ENCODE data around the gene ARPC5L.
A peak's percentile ranks its signal among the peaks of the same experiment; 100 is the strongest.
"Not testable (repeated sequence)": the region's sequence is repeated elsewhere in the genome, so short reads cannot be mapped to it uniquely, and the experiment has no call there.

The ARPC5L gene

DNA sequence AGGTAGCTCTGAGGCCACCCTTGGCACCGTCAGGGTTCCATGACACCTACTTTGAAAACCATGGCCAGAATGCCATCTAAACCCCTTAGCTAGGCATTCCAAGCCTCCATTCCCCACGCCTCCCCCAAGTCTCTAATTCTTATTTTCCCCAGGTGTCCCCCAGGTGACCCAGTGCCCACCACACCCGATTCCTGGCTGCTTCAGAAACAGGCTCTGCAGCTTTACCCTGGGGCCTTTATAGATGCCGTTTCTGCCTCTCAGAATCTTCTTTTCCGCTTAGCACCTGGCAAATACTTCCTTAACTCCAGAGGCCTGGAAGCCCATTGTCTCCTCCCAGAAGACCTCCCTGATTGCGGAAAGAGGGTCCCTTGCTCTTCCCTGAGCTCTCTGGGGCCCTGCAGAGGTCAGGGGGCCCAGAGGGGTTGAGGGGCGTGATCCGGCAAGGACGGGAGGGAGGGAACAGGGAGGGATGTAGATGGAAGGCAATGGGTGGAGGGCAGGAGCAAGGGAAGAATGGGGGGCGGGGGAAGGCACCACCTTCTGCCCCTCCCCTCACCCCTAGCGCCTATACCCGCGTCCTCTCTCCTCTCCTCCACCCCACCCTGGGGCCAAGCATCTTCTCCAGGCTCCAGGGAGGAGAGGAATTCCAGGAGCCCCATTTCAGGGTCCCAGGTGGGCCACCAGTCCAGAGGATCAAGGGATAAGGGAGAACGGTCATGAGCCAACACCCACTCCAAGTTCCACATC is 20.7 kb upstream of the ARPC5L start:
- DNase-seq, result no peak

GRCh38 chr9:124843456-124844034 is 18.4 kb upstream of the ARPC5L start:
- DNase-seq, result no peak

- no peak for DNase-seq
These were observed 17.6 kb upstream of the ARPC5L start for GRCh38 chr9:124844291-124844690.

DNA sequence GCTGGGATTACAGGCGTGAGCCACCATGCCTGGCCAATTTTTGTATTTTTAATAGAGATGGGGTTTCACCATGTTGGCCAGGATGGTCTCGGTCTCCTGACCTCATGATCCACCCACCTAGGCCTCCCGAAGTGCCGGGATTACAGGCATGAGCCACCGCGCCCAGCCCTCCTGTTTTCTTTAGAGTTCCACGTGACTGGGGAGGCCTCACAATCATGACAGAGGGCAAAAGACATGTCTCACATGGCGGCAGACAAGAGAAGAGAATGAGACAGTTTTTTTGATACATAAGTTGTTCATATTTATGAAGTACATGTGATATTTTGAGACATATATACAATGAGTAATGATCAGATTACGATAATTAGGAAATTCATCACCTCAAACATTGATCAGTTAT is 15.5 kb upstream of the ARPC5L start:
- not testable (repeated sequence) for DNase-seq

- no peak for DNase-seq
These were observed 15.0 kb upstream of the ARPC5L start for GRCh38 chr9:124846969-124847368.

DNA sequence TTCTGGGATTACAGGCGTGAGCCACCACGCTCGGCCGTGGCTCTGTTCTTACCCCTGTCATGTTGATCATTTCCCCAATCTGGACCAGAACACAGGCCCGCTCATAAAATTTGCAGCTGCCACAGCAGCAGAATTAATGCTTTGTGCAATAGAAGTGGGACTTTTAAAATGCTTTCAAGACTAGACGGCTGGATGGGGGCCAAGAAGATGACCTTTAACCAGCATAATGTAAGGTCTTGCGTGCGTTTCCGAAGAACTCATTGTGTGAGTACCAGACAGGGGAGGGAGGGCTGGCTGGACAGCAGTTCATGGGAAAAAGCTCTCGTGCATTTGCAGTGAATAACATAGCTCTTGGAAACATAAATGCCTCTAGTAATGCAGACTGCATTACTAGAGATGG is 12.1 kb upstream of the ARPC5L start:
- DNase-seq, result no peak

GRCh38 chr9:124852121-124852828 is 9.7 kb upstream of the ARPC5L start:
- no peak for DNase-seq

- peak; percentile 88 for DNase-seq
These were observed 8.9 kb upstream of the ARPC5L start, which contains the start of gene WDR38 for GRCh38 chr9:124852829-124853531. TSS of gene WDR38 (plus strand) at chr9:124853460. CDS start at chr9:124853532, 72 bp downstream.

DNA sequence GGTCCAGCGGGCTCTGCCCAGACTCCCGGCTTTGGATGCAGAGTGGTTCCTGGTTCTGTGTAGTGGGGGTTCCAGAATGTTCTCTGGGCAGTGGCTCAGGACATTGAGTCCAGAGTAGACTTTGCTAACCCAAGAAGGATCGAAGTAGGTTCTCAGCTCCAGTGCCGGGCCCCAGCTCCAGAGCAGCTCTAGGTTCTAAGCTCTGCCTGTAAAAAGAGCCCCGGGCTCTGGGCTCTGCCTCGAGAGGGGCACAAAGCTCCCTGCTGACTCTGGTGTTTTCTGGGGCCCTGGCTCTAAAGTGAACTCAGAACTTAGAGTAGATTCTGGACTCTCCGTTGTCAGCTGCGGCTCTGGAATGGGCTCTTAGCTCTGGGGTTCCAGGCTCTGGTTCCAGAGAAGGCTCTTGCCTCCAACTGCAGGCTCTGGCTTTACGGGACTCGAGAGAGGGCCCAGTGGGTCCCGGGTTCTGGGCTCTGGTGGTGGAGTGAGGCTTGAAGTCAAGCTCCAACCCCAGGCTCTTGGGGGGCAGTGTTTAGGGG is 8.3 kb upstream of the ARPC5L start:
- no peak for DNase-seq

- DNase-seq, result no peak
These were observed 7.8 kb upstream of the ARPC5L start for GRCh38 chr9:124854161-124854560.

DNA sequence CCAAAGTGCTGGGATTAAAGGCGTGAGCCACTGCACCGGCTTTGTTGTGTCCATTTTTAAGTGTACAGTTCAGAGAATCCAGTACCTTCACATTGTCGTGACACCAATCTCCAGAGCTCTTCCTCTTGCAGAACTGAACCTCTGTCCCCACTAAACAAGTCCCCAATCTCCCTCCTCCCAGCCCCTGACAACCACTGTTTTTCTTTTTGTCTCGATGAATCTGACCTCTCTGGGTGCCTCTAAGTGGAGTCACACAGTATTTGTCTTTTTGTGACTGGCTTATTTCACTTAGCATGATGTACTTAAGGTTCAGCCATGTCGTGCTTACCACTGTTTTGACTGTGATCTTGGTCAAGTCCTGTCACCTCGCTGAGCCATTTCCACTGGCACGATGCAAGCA is 7.1 kb upstream of the ARPC5L start:
- no peak for DNase-seq

GRCh38 chr9:124855566-124855943 is 6.4 kb upstream of the ARPC5L start:
- no peak for DNase-seq

GRCh38 chr9:124855944-124856765 is 5.8 kb upstream of the ARPC5L start:
- DNase-seq, result peak; percentile 76

DNA sequence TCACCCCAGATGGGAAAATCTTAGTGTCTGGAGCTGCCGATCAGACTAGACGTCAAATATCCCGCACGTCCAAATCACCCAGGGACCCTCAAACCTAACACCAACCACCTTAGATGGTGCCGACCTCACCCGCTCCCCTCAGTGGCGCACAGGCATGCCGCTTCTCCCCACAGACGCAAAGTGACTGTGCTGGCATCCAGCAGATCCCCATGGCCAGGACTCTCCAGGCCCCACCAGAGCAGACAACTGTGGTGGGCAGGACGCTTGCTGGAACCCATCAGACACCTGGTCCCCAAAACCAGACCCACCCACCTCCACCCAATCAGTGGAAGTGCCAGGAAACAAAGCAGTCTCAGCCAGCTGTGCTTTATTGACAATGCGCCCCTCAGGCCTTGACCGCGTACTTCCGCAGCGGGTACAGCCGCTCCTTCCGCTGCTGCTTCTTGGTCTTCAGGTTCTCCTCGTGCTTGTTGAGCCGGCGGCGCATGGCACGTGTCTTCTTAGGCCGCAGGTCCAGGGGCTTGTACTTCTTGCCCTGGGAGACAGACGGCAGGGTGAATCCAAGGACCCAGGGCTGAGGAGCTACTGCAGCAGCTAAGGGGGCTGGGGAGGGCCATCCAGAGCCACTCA is 4.3 kb upstream of the ARPC5L start:
- DNase-seq, result no peak

- DNase-seq, result no peak
These were observed 3.4 kb upstream of the ARPC5L start for GRCh38 chr9:124858330-124859046.

- DNase-seq, result peak; percentile 25
These were observed 1.9 kb upstream of the ARPC5L start for GRCh38 chr9:124859803-124860581.

GRCh38 chr9:124860582-124861341 is 1.2 kb upstream of the ARPC5L start:
- DNase-seq, result no peak

GRCh38 chr9:124863371-124863871 is 1.5 kb downstream of the ARPC5L start:
- peak; percentile 38 for DNase-seq
